Activated naive CD4-positive, alpha-beta T cell treated with anti-CD3 and anti-CD28 coated beads, Interleukin-2, amount 10 ng/mL, durations not matched to agents 7 days and 5 days (primary cell): ENCODE results near the gene DERL3.

Experiments used
- CTCF ChIA-PET: fragments of 350-600 bp; sonication (Branson Sonifier 250); formaldehyde crosslinking; loops from one replicate; lab custom pipeline; 2021; ENCODE audit warnings: antibody characterized with exemption; lab: Charles Lee
- DNase-seq: peaks from one replicate; pipeline ENCODE4 v3.0.0-alpha.2; 2020
- H3K27ac Mint-ChIP-seq: one replicate; pipeline ENCODE4 v1.8.0; 2021; ENCODE audit warnings: mild to moderate bottlenecking, moderate library complexity, mixed read lengths
- H3K27me3 Mint-ChIP-seq: one replicate; pipeline ENCODE4 v1.8.0; 2021; ENCODE audit warnings: mild to moderate bottlenecking, mixed read lengths
- H3K36me3 Mint-ChIP-seq: one replicate; pipeline ENCODE4 v1.8.0; 2021; ENCODE audit warnings: mixed read lengths
- H3K4me1 Mint-ChIP-seq: one replicate; pipeline ENCODE4 v1.8.0; 2021; ENCODE audit warnings: mixed read lengths
- H3K4me3 Mint-ChIP-seq: one replicate; pipeline ENCODE4 v1.8.0; 2021; ENCODE audit warnings: mild to moderate bottlenecking, moderate library complexity, mixed read lengths
- H3K9me3 Mint-ChIP-seq: one replicate; pipeline ENCODE4 v1.8.0; 2021; ENCODE audit warnings: mixed read lengths

Gene DERL3

GRCh38 chr22:23832226-23833016 is 6.4 kb downstream of the DERL3 start:
- peaks cover 30% of the 10 kb centered on the region for H3K36me3 Mint-ChIP-seq
- peaks cover 9% of the 10 kb centered on the region for H3K4me1 Mint-ChIP-seq
- DNase-seq: no peak
- H3K27ac Mint-ChIP-seq: peak overlapping the region; percentile 19
- H3K9me3 Mint-ChIP-seq: no peaks in the 10 kb centered on the region
- no peak overlapping the region for H3K4me3 Mint-ChIP-seq
- CTCF ChIA-PET: interaction anchor here (0.9 kb wide), 1 partner anchor 26 kb away, joined by 3 read pairs; the partner anchor contains the start of gene SLC2A11
- no peaks in the 10 kb centered on the region for H3K27me3 Mint-ChIP-seq

- Mint-ChIP-seq H3K9me3 (no peaks in the 10 kb centered on the region), H3K4me3 (no peak overlapping the region), H3K36me3 (peaks cover 31% of the 10 kb centered on the region), H3K27ac (no peak overlapping the region), H3K4me1 (peaks cover 6% of the 10 kb centered on the region), H3K27me3 (no peaks in the 10 kb centered on the region)
- no peak for DNase-seq
- CTCF ChIA-PET: interaction anchor here (0.9 kb wide), 1 partner anchor 26 kb away, joined by 3 read pairs; the partner anchor contains the start of gene SLC2A11
Measured at GRCh38 chr22:23831781-23832180, 7.0 kb downstream of the DERL3 start.

GRCh38 chr22:23831261-23831660 is 7.5 kb downstream of the DERL3 start:
- H3K4me3 Mint-ChIP-seq: no peak overlapping the region
- CTCF ChIA-PET: no interaction called here
- DNase-seq: no peak
- H3K36me3 Mint-ChIP-seq: peaks cover 35% of the 10 kb centered on the region
- no peaks in the 10 kb centered on the region for H3K27me3 Mint-ChIP-seq
- H3K9me3 Mint-ChIP-seq: no peaks in the 10 kb centered on the region
- no peak overlapping the region for H3K27ac Mint-ChIP-seq
- H3K4me1 Mint-ChIP-seq: peaks cover 8% of the 10 kb centered on the region

GRCh38 chr22:23829845-23830372 is 8.9 kb downstream of the DERL3 start:
- CTCF ChIA-PET: no interaction called here
- Mint-ChIP-seq H3K4me1 (peaks cover 20% of the 10 kb centered on the region), H3K36me3 (peaks cover 39% of the 10 kb centered on the region), H3K27ac (no peak overlapping the region), H3K27me3 (no peaks in the 10 kb centered on the region), H3K4me3 (no peak overlapping the region), H3K9me3 (no peaks in the 10 kb centered on the region)
- DNase-seq: no peak

GRCh38 chr22:23828800-23829680 is 9.8 kb downstream of the DERL3 start:
- peak overlapping the region; percentile 53 for H3K27ac Mint-ChIP-seq

GRCh38 chr22:23827351-23827995 is 11.3 kb downstream of the DERL3 start:
- Mint-ChIP-seq H3K4me1 (peaks cover 31% of the 10 kb centered on the region), H3K9me3 (no peaks in the 10 kb centered on the region), H3K4me3 (no peak overlapping the region), H3K27me3 (no peaks in the 10 kb centered on the region), H3K27ac (peak overlapping the region; percentile 70), H3K36me3 (peaks cover 59% of the 10 kb centered on the region)
- DNase-seq: no peak
- CTCF ChIA-PET: no interaction called here

More at GRCh38 chr22:23828800-23829680, 9.8 kb downstream of the DERL3 start:
- H3K9me3 Mint-ChIP-seq: no peaks in the 10 kb centered on the region
- H3K4me1 Mint-ChIP-seq: peaks cover 21% of the 10 kb centered on the region
- no peak for DNase-seq
- no peak overlapping the region for H3K4me3 Mint-ChIP-seq
- no peaks in the 10 kb centered on the region for H3K27me3 Mint-ChIP-seq
- peaks cover 45% of the 10 kb centered on the region for H3K36me3 Mint-ChIP-seq
- CTCF ChIA-PET: no interaction called here

- no peaks in the 10 kb centered on the region for H3K9me3 Mint-ChIP-seq
- no peaks in the 10 kb centered on the region for H3K27me3 Mint-ChIP-seq
- peaks cover 35% of the 10 kb centered on the region for H3K4me1 Mint-ChIP-seq
- peaks cover 65% of the 10 kb centered on the region for H3K36me3 Mint-ChIP-seq
- no peak overlapping the region for H3K4me3 Mint-ChIP-seq
- CTCF ChIA-PET: no interaction called here
- no peak for DNase-seq
- H3K27ac Mint-ChIP-seq: peak overlapping the region; percentile 95
Measured at GRCh38 chr22:23826510-23827350, 12.1 kb downstream of the DERL3 start.

- H3K27ac Mint-ChIP-seq: peak overlapping the region; percentile 95
- H3K36me3 Mint-ChIP-seq: peaks cover 67% of the 10 kb centered on the region
- CTCF ChIA-PET: interaction anchor here (0.7 kb wide), 1 partner anchor 29 kb away, joined by 3 read pairs; no protein-coding TSS in a partner anchor
Measured at GRCh38 chr22:23825246-23825905, 13.4 kb downstream of the DERL3 start.

GRCh38 chr22:23824476-23825245 is 14.1 kb downstream of the DERL3 start:
- DNase-seq: no peak
- peaks cover 61% of the 10 kb centered on the region for H3K36me3 Mint-ChIP-seq
- H3K4me1 Mint-ChIP-seq: peaks cover 51% of the 10 kb centered on the region
- CTCF ChIA-PET: no interaction called here
- peak overlapping the region; percentile 95 for H3K27ac Mint-ChIP-seq
- H3K27me3 Mint-ChIP-seq: no peaks in the 10 kb centered on the region
- H3K4me3 Mint-ChIP-seq: no peak overlapping the region
- H3K9me3 Mint-ChIP-seq: no peaks in the 10 kb centered on the region

More at GRCh38 chr22:23825246-23825905, 13.4 kb downstream of the DERL3 start:
- Mint-ChIP-seq H3K4me3 (no peak overlapping the region), H3K4me1 (peaks cover 46% of the 10 kb centered on the region), H3K9me3 (no peaks in the 10 kb centered on the region), H3K27me3 (no peaks in the 10 kb centered on the region)
- no peak for DNase-seq

GRCh38 chr22:23823331-23823791 is 15.4 kb downstream of the DERL3 start:
- CTCF ChIA-PET: no interaction called here
- H3K27me3 Mint-ChIP-seq: no peaks in the 10 kb centered on the region
- H3K9me3 Mint-ChIP-seq: no peaks in the 10 kb centered on the region
- peaks cover 52% of the 10 kb centered on the region for H3K36me3 Mint-ChIP-seq
- no peak overlapping the region for H3K4me3 Mint-ChIP-seq
- H3K27ac Mint-ChIP-seq: peak overlapping the region; percentile 76
- H3K4me1 Mint-ChIP-seq: peaks cover 57% of the 10 kb centered on the region
- no peak for DNase-seq

- Mint-ChIP-seq H3K4me3 (no peak overlapping the region), H3K36me3 (peaks cover 59% of the 10 kb centered on the region), H3K9me3 (no peaks in the 10 kb centered on the region), H3K4me1 (peaks cover 58% of the 10 kb centered on the region), H3K27me3 (no peaks in the 10 kb centered on the region), H3K27ac (peak overlapping the region; percentile 64)
- CTCF ChIA-PET: interaction anchor here (0.6 kb wide), 1 partner anchor 177 kb away, joined by 3 read pairs; no protein-coding TSS in a partner anchor
- DNase-seq: no peak
Measured at GRCh38 chr22:23822101-23822671, 16.6 kb downstream of the DERL3 start.
